H9 (cell line): ENCODE measurements around the gene ANKH. TPM values are rescaled to one million over a fixed set of nuclear protein-coding genes. Genes with fewer than 3 reads are reported as not detected.

Experiments
- DNase-seq: peaks from one replicate; pipeline ENCODE4 v3.0.0-alpha.2; 2017
- H2AFZ ChIP-seq: one replicate; pipeline ENCODE4 v1.6.1; 2013; ENCODE audit warnings: mild to moderate bottlenecking, low read length, control low read depth, moderate library complexity
- H2AK5ac ChIP-seq: 2 replicates; pipeline ENCODE4 v1.6.1; 2013; ENCODE audit warnings: low read length, control low read depth, mixed read lengths; ENCODE audit not compliant: insufficient read length
- H2BK120ac ChIP-seq: one replicate; pipeline ENCODE4 v1.6.1; 2013; ENCODE audit warnings: low read depth, mild to moderate bottlenecking, low read length, control low read depth, inconsistent platforms; ENCODE audit not compliant: poor library complexity, severe bottlenecking
- H2BK12ac ChIP-seq: 2 replicates; pipeline ENCODE4 v1.6.1; 2013; ENCODE audit warnings: low read length, control low read depth, mixed read lengths, low read depth; ENCODE audit not compliant: insufficient read length
- H2BK15ac ChIP-seq: 2 replicates; pipeline ENCODE4 v1.6.1; 2013; ENCODE audit warnings: low read depth, low read length, control low read depth
- H2BK20ac ChIP-seq: one replicate; pipeline ENCODE4 v1.6.1; 2013; ENCODE audit warnings: low read depth, mild to moderate bottlenecking, low read length, control low read depth, inconsistent platforms; ENCODE audit not compliant: poor library complexity, severe bottlenecking
- H2BK5ac ChIP-seq: 2 replicates; pipeline ENCODE4 v1.6.1; 2013; ENCODE audit warnings: low read length, control low read depth, mixed read lengths; ENCODE audit not compliant: insufficient read length
- H3K14ac ChIP-seq: 2 replicates; pipeline ENCODE4 v1.6.1; 2013; ENCODE audit warnings: low read length, control low read depth; ENCODE audit not compliant: insufficient read depth
- H3K18ac ChIP-seq: 2 replicates; pipeline ENCODE4 v1.6.1; 2013; ENCODE audit warnings: low read depth, mild to moderate bottlenecking, mixed read lengths, low read length, control low read depth; ENCODE audit not compliant: insufficient read length
- H3K23ac ChIP-seq: 2 replicates; pipeline ENCODE4 v1.6.1; 2013; ENCODE audit warnings: low read length, control low read depth, mixed read lengths, low read depth; ENCODE audit not compliant: insufficient read length
- H3K23me2 ChIP-seq: 2 replicates; pipeline ENCODE4 v1.6.1; 2013; ENCODE audit warnings: low read depth, mild to moderate bottlenecking, mixed read lengths, low read length, control low read depth; ENCODE audit not compliant: insufficient read length, poor library complexity, severe bottlenecking
- H3K27ac ChIP-seq: 2 replicates; pipeline ENCODE4 v1.5.1; 2013; ENCODE audit warnings: low read length, control low read depth, mixed read lengths, low read depth; ENCODE audit not compliant: insufficient read length
- H3K27me3 ChIP-seq: 2 replicates; pipeline ENCODE4 v1.6.1; 2013; ENCODE audit warnings: low read length, control low read depth, inconsistent platforms; ENCODE audit not compliant: insufficient read depth
- H3K4ac ChIP-seq: 2 replicates; pipeline ENCODE4 v1.6.1; 2013; ENCODE audit warnings: low read depth, mild to moderate bottlenecking, control low read depth, inconsistent platforms, low read length, moderate library complexity
- H3K4me1 ChIP-seq: 2 replicates; pipeline ENCODE4 v1.6.1; 2013; ENCODE audit warnings: low read length, control low read depth, inconsistent platforms; ENCODE audit not compliant: insufficient read depth
- H3K4me2 ChIP-seq: 2 replicates; pipeline ENCODE4 v1.6.1; 2013; ENCODE audit warnings: low read length, control low read depth, mixed read lengths; ENCODE audit not compliant: insufficient read length, insufficient read depth
- H3K56ac ChIP-seq: 2 replicates; pipeline ENCODE4 v1.6.1; 2013; ENCODE audit warnings: low read depth, mild to moderate bottlenecking, mixed read lengths, low read length, control low read depth; ENCODE audit not compliant: insufficient read length
- H3K79me1 ChIP-seq: 2 replicates; pipeline ENCODE4 v1.6.1; 2013; ENCODE audit warnings: low read depth, mild to moderate bottlenecking, moderate library complexity, low read length, control low read depth, inconsistent platforms; ENCODE audit not compliant: insufficient read depth, poor library complexity, severe bottlenecking
- H3K79me2 ChIP-seq: 2 replicates; pipeline ENCODE4 v1.6.1; 2013; ENCODE audit warnings: low read length, control low read depth, inconsistent platforms; ENCODE audit not compliant: insufficient read depth
- H3K9ac ChIP-seq: 2 replicates; pipeline ENCODE4 v1.6.1; 2013; ENCODE audit warnings: low read length, control low read depth, mixed read lengths; ENCODE audit not compliant: insufficient read length; ENCODE audit errors: extremely low read depth
- H3K9me3 ChIP-seq: one replicate; pipeline ENCODE4 v1.6.1; 2013; ENCODE audit warnings: low read depth, low read length, inconsistent platforms; ENCODE audit not compliant: control insufficient read depth
- H3T11ph ChIP-seq: one replicate; pipeline ENCODE4 v1.6.1; 2013; ENCODE audit warnings: mild to moderate bottlenecking, low read length, control low read depth, inconsistent platforms
- H4K20me1 ChIP-seq: one replicate; pipeline ENCODE4 v1.6.1; 2013; ENCODE audit not compliant: control insufficient read depth, insufficient read length, insufficient read depth
- H4K5ac ChIP-seq: 2 replicates; pipeline ENCODE4 v1.6.1; 2013; ENCODE audit warnings: low read depth, mild to moderate bottlenecking, mixed read lengths, low read length, control low read depth; ENCODE audit not compliant: insufficient read length
- H4K8ac ChIP-seq: replicated peaks from 2 replicates; pipeline ENCODE4 v1.6.1; 2013; ENCODE audit warnings: low read length, control low read depth, mixed read lengths, low read depth; ENCODE audit not compliant: insufficient read length
- H4K91ac ChIP-seq: 2 replicates; pipeline ENCODE4 v1.6.1; 2013; ENCODE audit warnings: low read depth, mild to moderate bottlenecking, moderate library complexity, mixed read lengths, low read length, control low read depth; ENCODE audit not compliant: insufficient read length
- H3K27ac Mint-ChIP-seq, 3 experiments: 2 replicates in 2 of 3; 3 replicates in 1 of 3; pipeline ENCODE4 v1.8.0; 2020 to 2021; ENCODE audit warnings: mixed read lengths in 3 of 3, mild to moderate bottlenecking in 1 of 3, moderate library complexity in 1 of 3
- H3K27me3 Mint-ChIP-seq: 2 replicates; pipeline ENCODE4 v1.8.0; 2021; ENCODE audit warnings: low read depth, mild to moderate bottlenecking, moderate library complexity, mixed read lengths
- H3K36me3 Mint-ChIP-seq, 3 experiments: 2 replicates in 2 of 3; 3 replicates in 1 of 3; pipeline ENCODE4 v1.8.0; 2020 to 2021; ENCODE audit warnings: low read depth in 3 of 3, mixed read lengths in 3 of 3; ENCODE audit not compliant: insufficient read depth in 1 of 3
- H3K4me1 Mint-ChIP-seq, 2 experiments: 2 replicates each; pipeline ENCODE4 v1.8.0; 2020; ENCODE audit warnings: mixed read lengths in 2 of 2
- H3K4me3 Mint-ChIP-seq, 2 experiments: 2 replicates in 1 of 2; 3 replicates in 1 of 2; pipeline ENCODE4 v1.8.0; 2020 to 2021; ENCODE audit warnings: mild to moderate bottlenecking in 2 of 2, mixed read lengths in 2 of 2, moderate library complexity in 1 of 2
- H3K9me3 Mint-ChIP-seq, 2 experiments: 2 replicates in 1 of 2; 3 replicates in 1 of 2; pipeline ENCODE4 v1.8.0; 2020; ENCODE audit warnings: mild to moderate bottlenecking in 2 of 2, mixed read lengths in 2 of 2, moderate library complexity in 1 of 2
- WGBS: extraction: QIAGEN DNeasy Blood & Tissue Kit; methylation state at CpG from one replicate; pipeline ENCODE4 v1.1.7; 2013; ENCODE audit warnings: missing lambda C conversion rate, low lambda C conversion rate, mixed read lengths; ENCODE audit not compliant: insufficient read length; ENCODE audit errors: extremely low coverage; 5-methylcytosine and 5-hydroxymethylcytosine counted together
- total RNA-seq: library from RNA; stranded (reverse); gene quantifications from 2 replicates; pipeline ENCODE4 v1.2.1, GENCODE V29; 2021
- TF ChIP-seq, protein P1 (sequence below): fragments of 200-600 bp; sonication (generic); conservative IDR thresholded peaks from 3 replicates; pipeline ENCODE4 v1.8.0; 2021; ENCODE audit warnings: antibody characterized with exemption, mild to moderate bottlenecking

ANKH gene
- total RNA-seq, 1 experiment from 2014 or later: 9.6 TPM

DNA sequence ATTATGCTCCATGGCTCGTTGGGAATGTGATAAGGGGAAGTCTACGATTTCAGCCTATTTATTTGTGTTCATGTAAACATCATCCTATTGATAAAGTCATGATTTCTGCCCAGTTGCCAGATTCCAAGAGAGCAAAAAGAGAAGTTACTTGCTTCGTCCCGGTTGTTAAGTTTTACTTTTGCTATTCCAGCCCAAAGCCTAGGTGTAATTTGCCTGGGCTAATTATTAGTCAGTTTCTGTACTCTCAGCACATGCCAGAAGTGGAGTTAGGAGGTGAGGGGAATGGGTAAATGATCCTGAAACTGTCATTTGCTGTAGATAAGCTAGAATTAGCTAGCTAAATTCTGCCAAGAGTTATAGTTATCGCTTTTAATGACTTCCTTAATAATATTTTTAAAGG lies 4.5 kb upstream of the ANKH start:
- H4K5ac ChIP-seq: no peak overlapping the region
- Mint-ChIP-seq H3K9me3 (peaks cover 0 to 4% of the 10 kb centered on the region in 2 experiments; a peak in 1 of 5 replicates), H3K4me1 (0 out of 4 replicates have a peak, but pooled peaks cover 0 to 6% of the 10 kb centered on the region in 2 experiments), H3K4me3 (no peak overlapping the region), H3K27me3 (peaks cover 34% of the 10 kb centered on the region), H3K36me3 (peaks cover 0 to 4% (median 0%) of the 10 kb centered on the region in 3 experiments; a peak in 2 of 7 replicates), H3K27ac (no peak overlapping the region)
- H4K8ac ChIP-seq: no peak overlapping the region
- H2BK15ac ChIP-seq: no peak overlapping the region
- no CpG with 5 or more reads among the region's 5 CpGs for WGBS
- H3K18ac ChIP-seq: no peak overlapping the region
- no peaks in the 10 kb centered on the region for H3K4me1 ChIP-seq
- H2AFZ ChIP-seq: no peak overlapping the region
- H3K23me2 ChIP-seq: peaks cover 9% of the 10 kb centered on the region
- no peak overlapping the region for H2BK20ac ChIP-seq
- H3K4ac ChIP-seq: no peak overlapping the region
- no peaks in the 10 kb centered on the region for H4K20me1 ChIP-seq
- H3K23ac ChIP-seq: no peak overlapping the region
- H3K14ac ChIP-seq: no peak overlapping the region
- H4K91ac ChIP-seq: no peak overlapping the region
- H3K27me3 ChIP-seq: no peaks in the 10 kb centered on the region; the same call in 1 of the 2 replicates
- H3K56ac ChIP-seq: no peak overlapping the region
- no peak overlapping the region for H3K27ac ChIP-seq
- H3K4me2 ChIP-seq: no peak overlapping the region
- no peaks in the 10 kb centered on the region for H3K79me1 ChIP-seq
- H3K79me2 ChIP-seq: no peaks in the 10 kb centered on the region
- H3T11ph ChIP-seq: no peak overlapping the region
- no peak overlapping the region for H2BK12ac ChIP-seq
- H3K9me3 ChIP-seq: no peaks in the 10 kb centered on the region
- H3K9ac ChIP-seq: no peak overlapping the region
- no peak overlapping the region for H2AK5ac ChIP-seq
- no peak overlapping the region for H2BK120ac ChIP-seq
- no peak overlapping the region for H2BK5ac ChIP-seq
- no peak for DNase-seq
- TF ChIP-seq, protein P1, sequence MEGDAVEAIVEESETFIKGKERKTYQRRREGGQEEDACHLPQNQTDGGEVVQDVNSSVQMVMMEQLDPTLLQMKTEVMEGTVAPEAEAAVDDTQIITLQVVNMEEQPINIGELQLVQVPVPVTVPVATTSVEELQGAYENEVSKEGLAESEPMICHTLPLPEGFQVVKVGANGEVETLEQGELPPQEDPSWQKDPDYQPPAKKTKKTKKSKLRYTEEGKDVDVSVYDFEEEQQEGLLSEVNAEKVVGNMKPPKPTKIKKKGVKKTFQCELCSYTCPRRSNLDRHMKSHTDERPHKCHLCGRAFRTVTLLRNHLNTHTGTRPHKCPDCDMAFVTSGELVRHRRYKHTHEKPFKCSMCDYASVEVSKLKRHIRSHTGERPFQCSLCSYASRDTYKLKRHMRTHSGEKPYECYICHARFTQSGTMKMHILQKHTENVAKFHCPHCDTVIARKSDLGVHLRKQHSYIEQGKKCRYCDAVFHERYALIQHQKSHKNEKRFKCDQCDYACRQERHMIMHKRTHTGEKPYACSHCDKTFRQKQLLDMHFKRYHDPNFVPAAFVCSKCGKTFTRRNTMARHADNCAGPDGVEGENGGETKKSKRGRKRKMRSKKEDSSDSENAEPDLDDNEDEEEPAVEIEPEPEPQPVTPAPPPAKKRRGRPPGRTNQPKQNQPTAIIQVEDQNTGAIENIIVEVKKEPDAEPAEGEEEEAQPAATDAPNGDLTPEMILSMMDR: no peak
